A549 (cell line): ENCODE data around the gene OPCML. TPM values are rescaled to one million over a fixed set of nuclear protein-coding genes. Genes with fewer than 3 reads are reported as not detected.

ENCODE experiments used
- ATAC-seq, 2 experiments: fragments of 200-7000 bp in 1 of 2; fragments of >200 bp in 1 of 2; cut with Nextera tagmentation in 1 of 2; cut with Tn5 transposase in 1 of 2; 3 replicates each; pipeline versions ENCODE4 v1.8.0 to v1.9.1; 2018 to 2020; ENCODE audit warnings: mild to moderate bottlenecking in 1 of 2, moderate library complexity in 1 of 2
- CTCF ChIA-PET: fragments of 300-600 bp; sonication (Branson Sonifier 250); formaldehyde crosslinking; extraction: SDS; loops from one replicate; lab custom pipeline; 2021; ENCODE audit warnings: antibody characterized with exemption, inconsistent platforms; lab: Yijun Ruan, JAX
- POLR2A ChIA-PET: fragments of 350-600 bp; formaldehyde crosslinking; extraction: SDS; loops from one replicate; lab custom pipeline; 2021; ENCODE audit warnings: antibody characterized with exemption, inconsistent platforms; lab: Yijun Ruan, JAX
- DNase-seq, 2 experiments: peaks; one replicate each; pipeline versions ENCODE4 v3.0.0 to v3.0.0-alpha.2; 2011 to 2016; ENCODE audit warnings: low read depth in 1 of 2, low spot score in 1 of 2
- FAIRE-seq: peaks from 2 replicates; lab custom pipeline; 2011; peaks lifted over from hg19 to GRCh38; lab: Jason Lieb, UNC
- H3K27ac ChIP-seq, 2 experiments: fragments of >200 bp; sonication (Bioruptor Twin); formaldehyde crosslinking; 3 replicates each; pipeline ENCODE4 v1.5.1; 2016 to 2017
- H3K4me1 ChIP-seq: fragments of >200 bp; sonication (Bioruptor Twin); formaldehyde crosslinking; 3 replicates; pipeline ENCODE4 v1.6.1; 2016
- H3K4me2 ChIP-seq: fragments of >200 bp; sonication (Bioruptor Twin); formaldehyde crosslinking; 3 replicates; pipeline ENCODE4 v1.6.1; 2016
- H3K4me3 ChIP-seq: fragments of >200 bp; sonication (Bioruptor Twin); formaldehyde crosslinking; 3 replicates; pipeline ENCODE4 v1.5.1; 2016
- H3K9me3 ChIP-seq: fragments of >200 bp; sonication (Bioruptor Twin); formaldehyde crosslinking; 3 replicates; pipeline ENCODE4 v1.6.1; 2016
- CBX2 ChIP-seq: fragments of 200-600 bp; sonication (generic); IDR thresholded peaks from 2 replicates; pipeline ENCODE4 v1.6.1; 2016; ENCODE audit warnings: low read depth, mild to moderate bottlenecking, borderline replicate concordance
- CEBPB ChIP-seq, 2 experiments: fragments of >200 bp in 1 of 2; sonication (Bioruptor Twin) in 1 of 2; formaldehyde crosslinking in 1 of 2; IDR thresholded peaks; 2 replicates each; pipeline ENCODE4 v1.6.1; 2012 to 2016
- EHF ChIP-seq: fragments of 250-450 bp; sonication (Bioruptor Pico); IDR thresholded peaks from 2 replicates; pipeline ENCODE4 v1.5.0; 2020; ENCODE audit warnings: mild to moderate bottlenecking
- FOXS1 ChIP-seq: fragments of 250-450 bp; sonication (Bioruptor Pico); IDR thresholded peaks from 2 replicates; pipeline ENCODE4 v1.5.0; 2020; ENCODE audit warnings: mild to moderate bottlenecking, moderate library complexity
- HDAC2 ChIP-seq: fragments of 200-600 bp; sonication (generic); IDR thresholded peaks from 2 replicates; pipeline ENCODE4 v1.6.1; 2016
- HEYL ChIP-seq: fragments of 250-450 bp; sonication (Bioruptor Pico); IDR thresholded peaks from 2 replicates; pipeline ENCODE4 v1.8.0; 2021; ENCODE audit warnings: mild to moderate bottlenecking, moderate library complexity
- HOXB13 ChIP-seq: fragments of 250-450 bp; sonication (Bioruptor Pico); IDR thresholded peaks from 2 replicates; pipeline ENCODE4 v1.5.0; 2020; ENCODE audit warnings: low read depth, mild to moderate bottlenecking, moderate library complexity
- JUN ChIP-seq, 2 experiments: fragments of >200 bp; sonication (Bioruptor Twin); formaldehyde crosslinking; IDR thresholded peaks; 2 replicates in 1 of 2; 3 replicates in 1 of 2; pipeline ENCODE4 v1.6.1; 2016 to 2017
- NPAS2 ChIP-seq: fragments of 250-450 bp; sonication (Bioruptor Pico); IDR thresholded peaks from 2 replicates; pipeline ENCODE4 v1.8.0; 2022; ENCODE audit warnings: mild to moderate bottlenecking, moderate library complexity, borderline replicate concordance
- PHF8 ChIP-seq: fragments of 200-600 bp; sonication (generic); IDR thresholded peaks from 2 replicates; pipeline ENCODE4 v1.6.1; 2016; ENCODE audit warnings: low read depth, mild to moderate bottlenecking, antibody characterized with exemption, moderate library complexity, borderline replicate concordance
- TP53 ChIP-seq: fragments of 250-450 bp; sonication (Bioruptor Pico); IDR thresholded peaks from 2 replicates; pipeline ENCODE4 v1.5.0; 2021; ENCODE audit warnings: mild to moderate bottlenecking, moderate library complexity
- ZFP36 ChIP-seq: fragments of 450-650 bp; IDR thresholded peaks from 2 replicates; pipeline ENCODE4 v1.6.1; 2014; ENCODE audit warnings: borderline replicate concordance; ENCODE audit not compliant: partially characterized antibody
- ZNF302 ChIP-seq: fragments of 250-450 bp; sonication (Bioruptor Pico); IDR thresholded peaks from 2 replicates; pipeline ENCODE4 v1.9.0; 2021; ENCODE audit warnings: inconsistent platforms, mild to moderate bottlenecking, moderate library complexity
- ZSCAN20 ChIP-seq: fragments of 250-450 bp; sonication (Bioruptor Pico); IDR thresholded peaks from 2 replicates; pipeline ENCODE4 v1.8.0; 2022; ENCODE audit warnings: mild to moderate bottlenecking, moderate library complexity
- WGBS: methylation state at CpG from one replicate; pipeline ENCODE4 v1.1.6; 2017; ENCODE audit errors: missing lambda C conversion rate; 5-methylcytosine and 5-hydroxymethylcytosine counted together
- polyA plus RNA-seq, 4 experiments: library from polyadenylated mRNA; depleted of rRNA in 3 of 4; stranded (reverse); fragments of >200 nt; fragmentation: RNase III in 1 of 4; extraction: RNeasy Plus Mini Kit Qiagen cat#74134 plus additional on column Dnase treatment in 1 of 4; gene quantifications; 2 replicates in 3 of 4; 3 replicates in 1 of 4; pipeline ENCODE4 v1.2.3, GENCODE V29; 2011 to 2017
- TF ChIP-seq, protein P1 (sequence below): fragments of 450-650 bp; IDR thresholded peaks from 2 replicates; pipeline ENCODE4 v1.6.1; 2014; ENCODE audit warnings: antibody characterized with exemption
- TF ChIP-seq, protein P2 (sequence below): IDR thresholded peaks from 2 replicates; pipeline ENCODE4 v1.6.1; 2012
- TF ChIP-seq, protein P3 (sequence below): fragments of >200 bp; sonication (Bioruptor Twin); formaldehyde crosslinking; IDR thresholded peaks from 3 replicates; pipeline ENCODE4 v1.6.1; 2016
- TF ChIP-seq, protein P4 (sequence below): fragments of 250-450 bp; sonication (Bioruptor Pico); IDR thresholded peaks from 2 replicates; pipeline ENCODE4 v1.5.0; 2021; ENCODE audit warnings: mild to moderate bottlenecking, moderate library complexity, borderline replicate concordance
- TF ChIP-seq, protein P5 (sequence below): IDR thresholded peaks from 2 replicates; pipeline ENCODE4 v1.6.1; 2012; ENCODE audit warnings: low read depth, borderline replicate concordance

OPCML gene
- polyA plus RNA-seq, 2 of the 4 experiments (the other 2 are of a cell fraction): not detected

DNA sequence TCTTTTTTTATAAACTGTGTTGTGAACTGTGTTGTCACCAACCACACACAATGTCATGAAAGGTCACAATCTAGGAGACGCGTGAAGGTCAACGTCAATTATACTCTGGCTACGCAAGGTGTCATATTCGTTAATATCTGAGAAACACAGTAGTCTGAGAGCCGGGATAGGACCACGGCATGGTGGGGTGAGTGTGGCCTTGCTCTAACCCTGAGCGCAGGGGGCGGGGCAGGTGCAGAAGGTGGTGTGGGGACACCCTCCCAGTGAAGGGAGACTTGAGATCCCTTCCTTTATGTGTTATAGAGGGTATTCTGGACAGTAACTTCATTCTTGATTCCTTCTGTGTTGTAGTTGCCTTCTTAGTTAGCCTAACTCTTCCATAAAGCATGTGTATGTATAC, 883.0 kb downstream of the OPCML start (continued):
- TF ChIP-seq, protein P1, sequence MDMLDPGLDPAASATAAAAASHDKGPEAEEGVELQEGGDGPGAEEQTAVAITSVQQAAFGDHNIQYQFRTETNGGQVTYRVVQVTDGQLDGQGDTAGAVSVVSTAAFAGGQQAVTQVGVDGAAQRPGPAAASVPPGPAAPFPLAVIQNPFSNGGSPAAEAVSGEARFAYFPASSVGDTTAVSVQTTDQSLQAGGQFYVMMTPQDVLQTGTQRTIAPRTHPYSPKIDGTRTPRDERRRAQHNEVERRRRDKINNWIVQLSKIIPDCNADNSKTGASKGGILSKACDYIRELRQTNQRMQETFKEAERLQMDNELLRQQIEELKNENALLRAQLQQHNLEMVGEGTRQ: no peak

DNA sequence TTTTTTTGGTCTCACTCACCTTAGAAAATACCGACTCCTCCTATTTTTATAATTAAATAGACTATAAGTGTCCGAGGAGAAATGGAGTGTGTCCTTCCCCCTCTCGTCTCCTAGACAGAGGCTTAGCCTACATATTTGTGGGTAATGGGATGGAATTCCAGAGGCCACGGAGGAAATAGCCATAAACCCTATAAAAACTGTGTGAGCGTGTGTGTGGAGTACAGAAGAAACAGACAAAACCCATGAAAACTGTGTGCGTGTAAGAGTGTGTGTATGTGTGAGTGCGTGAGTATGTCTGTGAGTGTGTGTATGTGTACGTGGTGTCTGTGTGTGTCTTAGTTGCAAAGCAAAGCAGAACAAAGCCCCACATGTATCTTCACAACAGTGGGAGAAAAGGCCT, 883.5 kb downstream of the OPCML start:
- no peak overlapping the region for H3K4me2 ChIP-seq
- WGBS: 16% methylated on average over 8 of the region's 8 CpGs
- ATAC-seq: no peak
- no peaks in the 10 kb centered on the region for H3K4me1 ChIP-seq
- FAIRE-seq: no peak
- H3K27ac ChIP-seq: no peak overlapping the region
- TF ChIP-seq ZFP36 (no peak), HEYL (no peak), TP53 (CRISPR knock-in tag) (no peak), ZNF302 (CRISPR knock-in tag) (no peak), JUN (IDR thresholded peaks at IDR 0.05) (no peak), EHF (CRISPR knock-in tag) (no peak), CBX2 (no peak)
- TF ChIP-seq, protein P2, sequence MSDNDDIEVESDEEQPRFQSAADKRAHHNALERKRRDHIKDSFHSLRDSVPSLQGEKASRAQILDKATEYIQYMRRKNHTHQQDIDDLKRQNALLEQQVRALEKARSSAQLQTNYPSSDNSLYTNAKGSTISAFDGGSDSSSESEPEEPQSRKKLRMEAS: no peak
- POLR2A ChIA-PET: no interaction called here
- DNase-seq: no peak
- CTCF ChIA-PET: no interaction called here
- H3K4me3 ChIP-seq: no peak overlapping the region
- no peaks in the 10 kb centered on the region for H3K9me3 ChIP-seq

DNA sequence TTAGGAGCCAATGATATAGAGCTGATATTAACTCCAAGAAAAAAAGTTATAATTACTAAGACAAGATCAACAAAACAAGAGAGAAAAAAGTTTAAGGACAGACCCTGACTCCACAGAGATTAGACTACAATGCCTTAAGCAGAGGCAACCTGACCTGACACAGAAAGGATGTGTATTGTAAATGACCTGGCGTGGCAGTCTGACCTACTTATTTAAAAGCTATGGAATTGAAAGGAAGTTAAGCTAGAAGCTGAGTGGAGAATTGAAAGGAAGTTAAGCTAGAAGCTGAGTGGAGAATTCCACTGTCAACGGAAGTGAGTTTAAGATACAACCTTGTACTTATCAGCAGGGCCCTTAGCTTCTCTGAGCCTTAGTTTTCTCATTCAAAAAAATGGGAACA, 885.4 kb downstream of the OPCML start:
- WGBS: 0% methylated on average over 2 of the region's 2 CpGs
- TF ChIP-seq HDAC2 (no peak), JUN (IDR thresholded peaks at IDR 0.05) (no peak), HOXB13 (CRISPR knock-in tag) (no peak), CBX2 (no peak), ZNF302 (CRISPR knock-in tag) (no peak), ZSCAN20 (no peak), NPAS2 (CRISPR knock-in tag) (no peak), PHF8 (no peak), FOXS1 (CRISPR knock-in tag) (no peak), CEBPB (IDR thresholded peaks at IDR 0.05) (no peak)
- TF ChIP-seq, protein P3, sequence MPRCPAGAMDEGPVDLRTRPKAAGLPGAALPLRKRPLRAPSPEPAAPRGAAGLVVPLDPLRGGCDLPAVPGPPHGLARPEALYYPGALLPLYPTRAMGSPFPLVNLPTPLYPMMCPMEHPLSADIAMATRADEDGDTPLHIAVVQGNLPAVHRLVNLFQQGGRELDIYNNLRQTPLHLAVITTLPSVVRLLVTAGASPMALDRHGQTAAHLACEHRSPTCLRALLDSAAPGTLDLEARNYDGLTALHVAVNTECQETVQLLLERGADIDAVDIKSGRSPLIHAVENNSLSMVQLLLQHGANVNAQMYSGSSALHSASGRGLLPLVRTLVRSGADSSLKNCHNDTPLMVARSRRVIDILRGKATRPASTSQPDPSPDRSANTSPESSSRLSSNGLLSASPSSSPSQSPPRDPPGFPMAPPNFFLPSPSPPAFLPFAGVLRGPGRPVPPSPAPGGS: no peak
- TF ChIP-seq, protein P4, sequence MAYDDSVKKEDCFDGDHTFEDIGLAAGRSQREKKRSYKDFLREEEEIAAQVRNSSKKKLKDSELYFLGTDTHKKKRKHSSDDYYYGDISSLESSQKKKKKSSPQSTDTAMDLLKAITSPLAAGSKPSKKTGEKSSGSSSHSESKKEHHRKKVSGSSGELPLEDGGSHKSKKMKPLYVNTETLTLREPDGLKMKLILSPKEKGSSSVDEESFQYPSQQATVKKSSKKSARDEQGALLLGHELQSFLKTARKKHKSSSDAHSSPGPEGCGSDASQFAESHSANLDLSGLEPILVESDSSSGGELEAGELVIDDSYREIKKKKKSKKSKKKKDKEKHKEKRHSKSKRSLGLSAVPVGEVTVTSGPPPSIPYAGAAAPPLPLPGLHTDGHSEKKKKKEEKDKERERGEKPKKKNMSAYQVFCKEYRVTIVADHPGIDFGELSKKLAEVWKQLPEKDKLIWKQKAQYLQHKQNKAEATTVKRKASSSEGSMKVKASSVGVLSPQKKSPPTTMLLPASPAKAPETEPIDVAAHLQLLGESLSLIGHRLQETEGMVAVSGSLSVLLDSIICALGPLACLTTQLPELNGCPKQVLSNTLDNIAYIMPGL (CRISPR knock-in tag): no peak
- TF ChIP-seq, protein P5, sequence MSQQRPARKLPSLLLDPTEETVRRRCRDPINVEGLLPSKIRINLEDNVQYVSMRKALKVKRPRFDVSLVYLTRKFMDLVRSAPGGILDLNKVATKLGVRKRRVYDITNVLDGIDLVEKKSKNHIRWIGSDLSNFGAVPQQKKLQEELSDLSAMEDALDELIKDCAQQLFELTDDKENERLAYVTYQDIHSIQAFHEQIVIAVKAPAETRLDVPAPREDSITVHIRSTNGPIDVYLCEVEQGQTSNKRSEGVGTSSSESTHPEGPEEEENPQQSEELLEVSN: no peak
- no peak overlapping the region for H3K27ac ChIP-seq
- FAIRE-seq: no peak
- H3K9me3 ChIP-seq: no peaks in the 10 kb centered on the region
- ChIA-PET POLR2A (no interaction called here), CTCF (interaction anchor here (0.7 kb wide), 1 partner anchor 99 kb away, joined by 3 read pairs; no protein-coding TSS in a partner anchor)
- H3K4me3 ChIP-seq: no peak overlapping the region
- no peak for DNase-seq
- no peak for ATAC-seq
- H3K4me1 ChIP-seq: no peaks in the 10 kb centered on the region
- H3K4me2 ChIP-seq: no peak overlapping the region
